ENCODE measurements around the gene CERS6.

DNA sequence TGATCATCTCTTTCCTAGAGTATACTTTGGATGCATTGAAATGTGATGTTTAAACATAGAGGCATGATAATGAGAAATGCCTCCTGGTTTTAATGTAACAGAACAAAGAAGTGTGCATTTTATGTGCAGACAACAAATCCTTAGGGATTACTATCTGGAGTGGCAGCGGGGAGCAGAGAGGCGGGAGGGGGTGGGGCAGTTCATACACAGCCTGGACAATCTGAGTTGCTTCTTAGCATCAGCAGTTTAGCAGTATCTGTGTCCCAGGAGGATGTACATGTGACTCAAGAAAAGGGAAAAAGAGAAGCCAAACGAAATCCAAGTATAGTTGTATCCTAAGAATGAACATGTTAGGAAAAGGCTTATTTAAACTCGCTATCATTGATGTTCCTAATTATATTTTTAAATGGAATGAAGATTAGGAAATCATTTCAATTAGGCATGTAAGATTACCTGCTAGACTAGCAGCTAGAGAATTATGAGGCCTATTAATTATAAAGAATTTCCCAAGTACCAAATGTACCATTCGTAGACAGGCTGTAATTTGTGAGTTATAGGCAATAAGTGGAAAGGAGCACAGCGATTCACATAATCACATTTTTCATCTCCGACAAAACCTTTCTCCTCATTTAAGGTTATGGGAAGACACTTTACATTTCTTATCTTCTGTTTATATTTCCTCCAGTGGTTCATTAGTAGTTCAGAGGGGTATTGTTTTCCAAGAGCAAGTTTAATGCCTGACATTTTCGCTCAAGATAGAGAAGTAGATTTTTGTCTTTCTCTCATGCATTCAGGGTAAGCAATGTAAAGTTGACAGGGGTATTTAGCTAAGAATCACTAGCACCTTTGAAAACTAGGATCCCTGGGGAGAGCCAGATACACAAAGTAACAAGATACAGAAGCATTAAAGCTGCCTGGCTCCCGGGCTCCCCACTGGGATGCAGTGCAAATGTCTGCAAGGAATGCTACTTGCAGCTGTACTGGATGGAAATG is 205.1 kb downstream of the CERS6 start:
- TF ChIP-seq, protein P1, sequence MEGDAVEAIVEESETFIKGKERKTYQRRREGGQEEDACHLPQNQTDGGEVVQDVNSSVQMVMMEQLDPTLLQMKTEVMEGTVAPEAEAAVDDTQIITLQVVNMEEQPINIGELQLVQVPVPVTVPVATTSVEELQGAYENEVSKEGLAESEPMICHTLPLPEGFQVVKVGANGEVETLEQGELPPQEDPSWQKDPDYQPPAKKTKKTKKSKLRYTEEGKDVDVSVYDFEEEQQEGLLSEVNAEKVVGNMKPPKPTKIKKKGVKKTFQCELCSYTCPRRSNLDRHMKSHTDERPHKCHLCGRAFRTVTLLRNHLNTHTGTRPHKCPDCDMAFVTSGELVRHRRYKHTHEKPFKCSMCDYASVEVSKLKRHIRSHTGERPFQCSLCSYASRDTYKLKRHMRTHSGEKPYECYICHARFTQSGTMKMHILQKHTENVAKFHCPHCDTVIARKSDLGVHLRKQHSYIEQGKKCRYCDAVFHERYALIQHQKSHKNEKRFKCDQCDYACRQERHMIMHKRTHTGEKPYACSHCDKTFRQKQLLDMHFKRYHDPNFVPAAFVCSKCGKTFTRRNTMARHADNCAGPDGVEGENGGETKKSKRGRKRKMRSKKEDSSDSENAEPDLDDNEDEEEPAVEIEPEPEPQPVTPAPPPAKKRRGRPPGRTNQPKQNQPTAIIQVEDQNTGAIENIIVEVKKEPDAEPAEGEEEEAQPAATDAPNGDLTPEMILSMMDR (IDR thresholded peaks at IDR 0.05), result no peak
- no peak for TF ChIP-seq EP300 (IDR thresholded peaks at IDR 0.05)
